Measurements from ENCODE around the gene ALDOC. TPM values are rescaled to one million over a fixed set of nuclear protein-coding genes. Genes with fewer than 3 reads are reported as not detected.

The ALDOC gene
- polyA plus RNA-seq, 1 donor (not counting 4 experiments of a cell fraction or from before 2014, with no cell fraction given): 32.5 TPM

GRCh38 chr17:28548417-28549130 is 28.1 kb downstream of the ALDOC start:
- DNase-seq (ENCODE audit: low read depth, low spot score): no peak
- no peak overlapping the region for H3K4me3 ChIP-seq (ENCODE audit: control insufficient read depth in 2 of 3, extremely low read depth in 1 of 3, insufficient read depth in 2 of 3, low read depth in 1 of 3, low read length in 3 of 3)
- TF ChIP-seq CTCF (optimal IDR thresholded peaks at IDR 0.05 in 1 of 3, IDR thresholded peaks at IDR 0.05 in 1 of 3, conservative IDR thresholded peaks at IDR 0.05 in 1 of 3; ENCODE audit: extremely low read depth in 1 of 3, insufficient read depth in 2 of 3, low read length in 3 of 3): no peak
- TF ChIP-seq EZH2 (IDR thresholded peaks at IDR 0.05; ENCODE audit: low read length): no peak

GRCh38 chr17:28547623-28548416 is 28.9 kb downstream of the ALDOC start:
- Histone ChIP-seq H2AFZ (ENCODE audit: control insufficient read depth, low read length) (no peak overlapping the region), H3K36me3 (ENCODE audit: control insufficient read depth in 2 of 2, extremely low read depth in 1 of 2, insufficient read depth in 2 of 2, low read length in 2 of 2) (peaks cover 1 to 3% of the 10 kb centered on the region in 2 experiments), H3K79me2 (ENCODE audit: control insufficient read depth, insufficient read depth, low read length) (peaks cover 3% of the 10 kb centered on the region), H3K9me3 (ENCODE audit: control insufficient read depth, low read depth, low read length) (no peaks in the 10 kb centered on the region), H3K27me3 (ENCODE audit: control insufficient read depth, extremely low read depth, insufficient read depth, low read length) (no peaks in the 10 kb centered on the region), H3K9me1 (ENCODE audit: control insufficient read depth, extremely low read depth, insufficient read depth, low read length) (peaks cover 2% of the 10 kb centered on the region), H3K4me1 (ENCODE audit: control insufficient read depth, extremely low read depth, insufficient read depth, low read length) (peaks cover 6% of the 10 kb centered on the region), H4K20me1 (ENCODE audit: control insufficient read depth, extremely low read depth, insufficient read depth, low read length) (no peaks in the 10 kb centered on the region), H3K4me3 (ENCODE audit: control insufficient read depth in 2 of 3, extremely low read depth in 1 of 3, insufficient read depth in 2 of 3, low read depth in 1 of 3, low read length in 3 of 3) (no peak overlapping the region), H3K9ac (ENCODE audit: control insufficient read depth, extremely low read depth, insufficient read depth, low read length) (no peak overlapping the region), H3K4me2 (ENCODE audit: control insufficient read depth, extremely low read depth, insufficient read depth, low read depth, low read length) (no peak overlapping the region), H3K27ac (ENCODE audit: control insufficient read depth, insufficient read depth, low read length) (no peak overlapping the region)
- dilution Hi-C loops (cut with MboI; ENCODE audit: extremely low pct_ligation_motif_present, low sequenced_read_pairs): no loop called here
- FAIRE-seq (peak; percentile 36), DNase-seq (ENCODE audit: low read depth, low spot score) (no peak)
- TF ChIP-seq EZH2 (IDR thresholded peaks at IDR 0.05; ENCODE audit: low read length) (no peak), CTCF (optimal IDR thresholded peaks at IDR 0.05 in 1 of 3, IDR thresholded peaks at IDR 0.05 in 1 of 3, conservative IDR thresholded peaks at IDR 0.05 in 1 of 3; ENCODE audit: extremely low read depth in 1 of 3, insufficient read depth in 2 of 3, low read length in 3 of 3) (peak; percentile 84 to 92 (median 84))

More at GRCh38 chr17:28548417-28549130, 28.1 kb downstream of the ALDOC start:
- H4K20me1 ChIP-seq (ENCODE audit: control insufficient read depth, extremely low read depth, insufficient read depth, low read length): no peaks in the 10 kb centered on the region
- H3K79me2 ChIP-seq (ENCODE audit: control insufficient read depth, insufficient read depth, low read length): peaks cover 3% of the 10 kb centered on the region
- H2AFZ ChIP-seq (ENCODE audit: control insufficient read depth, low read length): no peak overlapping the region
- peaks cover 3% of the 10 kb centered on the region for H3K9me1 ChIP-seq (ENCODE audit: control insufficient read depth, extremely low read depth, insufficient read depth, low read length)
- FAIRE-seq: no peak
- no peaks in the 10 kb centered on the region for H3K9me3 ChIP-seq (ENCODE audit: control insufficient read depth, low read depth, low read length)
- no peak overlapping the region for H3K4me2 ChIP-seq (ENCODE audit: control insufficient read depth, extremely low read depth, insufficient read depth, low read depth, low read length)
- H3K9ac ChIP-seq (ENCODE audit: control insufficient read depth, extremely low read depth, insufficient read depth, low read length): no peak overlapping the region
- peaks cover 5 to 8% of the 10 kb centered on the region in 2 experiments for H3K36me3 ChIP-seq (ENCODE audit: control insufficient read depth in 2 of 2, extremely low read depth in 1 of 2, insufficient read depth in 2 of 2, low read length in 2 of 2)
- H3K27ac ChIP-seq (ENCODE audit: control insufficient read depth, insufficient read depth, low read length): no peak overlapping the region
- no peaks in the 10 kb centered on the region for H3K27me3 ChIP-seq (ENCODE audit: control insufficient read depth, extremely low read depth, insufficient read depth, low read length)
- dilution Hi-C loops (cut with MboI; ENCODE audit: extremely low pct_ligation_motif_present, low sequenced_read_pairs): no loop called here
- H3K4me1 ChIP-seq (ENCODE audit: control insufficient read depth, extremely low read depth, insufficient read depth, low read length): peaks cover 6% of the 10 kb centered on the region
